Measurements from ENCODE around the gene MAFG. TPM values are rescaled to one million over a fixed set of nuclear protein-coding genes. Genes with fewer than 3 reads are reported as not detected.

Gene MAFG
- polyA plus RNA-seq, 12 donors: 11.0 to 17.4 (median 13.7) TPM; not detected in 1

DNA sequence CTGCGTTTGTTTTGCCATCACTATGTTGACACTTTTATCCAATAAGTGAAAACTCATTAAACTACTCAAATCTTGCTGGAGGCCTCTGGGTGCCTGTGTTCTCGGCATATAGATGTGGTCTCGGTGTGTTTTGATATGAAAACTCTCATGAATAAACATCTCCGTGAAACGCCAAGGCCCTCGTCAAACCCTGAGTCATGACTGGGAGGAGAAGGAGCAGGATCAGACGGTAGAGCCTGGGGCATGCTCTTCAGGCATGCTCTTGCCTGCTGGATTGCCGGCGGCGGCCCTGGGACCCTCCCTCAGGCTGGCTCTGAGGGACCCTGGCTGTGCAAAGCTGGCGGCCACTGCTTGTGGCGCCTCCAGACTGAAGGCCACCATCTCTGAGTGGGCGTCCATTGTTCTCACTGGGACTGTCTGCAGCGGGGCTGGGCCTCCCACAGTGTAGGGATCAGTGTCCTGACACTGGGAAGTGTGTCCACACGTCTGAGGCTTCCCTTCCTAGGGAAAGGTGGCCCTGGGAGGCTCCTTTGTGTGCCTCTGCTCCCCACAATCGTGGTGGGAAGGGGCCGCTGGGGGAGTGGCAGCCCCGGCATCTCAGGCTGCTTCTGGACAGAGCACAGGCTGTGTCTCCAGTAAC lies 27.2 kb downstream of the MAFG start:
- no peak for DNase-seq

DNA sequence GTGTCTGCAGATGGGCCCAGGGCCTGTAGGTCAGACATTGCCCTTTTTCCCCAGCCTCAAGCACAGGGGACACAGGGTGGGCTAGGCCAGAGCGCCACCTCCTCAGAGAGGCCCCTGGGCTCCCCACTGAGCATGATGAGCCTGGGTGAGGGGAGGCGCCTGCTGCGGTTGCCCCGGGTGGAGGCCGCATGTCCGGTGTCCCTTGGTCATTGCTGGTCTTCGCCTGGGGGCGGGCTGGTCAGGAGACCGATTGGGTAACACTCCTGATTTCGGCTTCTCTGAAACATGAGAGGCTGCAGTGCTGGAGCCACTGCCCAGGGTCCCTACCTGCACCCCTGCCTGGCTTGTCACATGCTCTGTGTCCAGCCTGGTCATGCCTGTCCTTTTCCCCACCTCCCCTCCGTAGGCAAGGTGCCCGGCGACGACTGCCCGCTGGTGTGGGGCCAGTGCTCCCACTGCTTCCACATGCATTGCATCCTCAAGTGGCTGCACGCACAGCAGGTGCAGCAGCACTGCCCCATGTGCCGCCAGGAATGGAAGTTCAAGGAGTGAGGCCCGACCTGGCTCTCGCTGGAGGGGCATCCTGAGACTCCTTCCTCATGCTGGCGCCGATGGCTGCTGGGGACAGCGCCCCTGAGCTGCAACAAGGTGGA lies 27.9 kb downstream of the MAFG start:
- DNase-seq: no peak

GRCh38 chr17:81898885-81899284 lies 28.6 kb downstream of the MAFG start:
- DNase-seq: no peak

DNA sequence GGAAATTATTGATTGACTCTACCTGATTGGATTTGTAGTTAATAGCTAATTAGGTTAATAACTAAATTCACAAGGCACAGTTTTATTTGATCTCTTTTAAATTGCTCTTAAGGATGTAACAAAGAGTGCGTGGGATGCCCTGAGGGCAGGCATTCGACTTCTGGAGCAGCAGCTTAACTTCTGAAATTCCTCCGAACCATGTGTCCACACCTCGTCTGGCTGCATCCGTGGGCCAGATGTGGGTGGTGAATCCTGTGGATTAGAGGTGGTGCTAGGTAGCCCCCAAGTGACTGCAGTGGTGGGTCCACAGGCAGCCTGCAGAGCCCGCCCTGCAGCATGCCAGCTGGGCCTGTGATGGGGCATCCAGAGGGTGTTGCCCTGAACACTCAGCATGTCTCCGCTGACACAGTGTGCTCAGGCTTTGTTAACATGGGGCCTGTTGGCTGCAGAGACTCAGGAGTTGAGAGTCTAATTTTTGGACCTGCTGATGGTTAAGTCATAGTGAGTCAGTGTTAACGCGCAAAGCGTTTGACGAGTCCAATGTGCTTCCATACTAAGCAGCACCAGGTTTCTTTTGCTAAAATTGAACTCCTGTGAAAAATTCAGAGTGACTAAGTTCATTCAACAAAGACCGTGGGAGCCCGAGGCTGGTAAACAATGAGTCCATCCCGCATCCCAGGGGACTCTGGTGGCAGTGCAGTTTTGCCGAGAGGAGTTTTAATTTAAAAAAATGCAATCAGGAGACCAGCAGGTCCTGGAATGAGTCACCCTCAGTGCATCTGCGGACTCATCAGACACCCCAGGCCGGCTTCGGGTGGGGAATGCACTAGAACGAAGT lies 29.3 kb downstream of the MAFG start:
- no peak for DNase-seq

- DNase-seq: no peak
These were observed 32.1 kb downstream of the MAFG start for GRCh38 chr17:81895400-81895799.

GRCh38 chr17:81891303-81891552 lies 36.3 kb downstream of the MAFG start:
- no peak for DNase-seq

DNA sequence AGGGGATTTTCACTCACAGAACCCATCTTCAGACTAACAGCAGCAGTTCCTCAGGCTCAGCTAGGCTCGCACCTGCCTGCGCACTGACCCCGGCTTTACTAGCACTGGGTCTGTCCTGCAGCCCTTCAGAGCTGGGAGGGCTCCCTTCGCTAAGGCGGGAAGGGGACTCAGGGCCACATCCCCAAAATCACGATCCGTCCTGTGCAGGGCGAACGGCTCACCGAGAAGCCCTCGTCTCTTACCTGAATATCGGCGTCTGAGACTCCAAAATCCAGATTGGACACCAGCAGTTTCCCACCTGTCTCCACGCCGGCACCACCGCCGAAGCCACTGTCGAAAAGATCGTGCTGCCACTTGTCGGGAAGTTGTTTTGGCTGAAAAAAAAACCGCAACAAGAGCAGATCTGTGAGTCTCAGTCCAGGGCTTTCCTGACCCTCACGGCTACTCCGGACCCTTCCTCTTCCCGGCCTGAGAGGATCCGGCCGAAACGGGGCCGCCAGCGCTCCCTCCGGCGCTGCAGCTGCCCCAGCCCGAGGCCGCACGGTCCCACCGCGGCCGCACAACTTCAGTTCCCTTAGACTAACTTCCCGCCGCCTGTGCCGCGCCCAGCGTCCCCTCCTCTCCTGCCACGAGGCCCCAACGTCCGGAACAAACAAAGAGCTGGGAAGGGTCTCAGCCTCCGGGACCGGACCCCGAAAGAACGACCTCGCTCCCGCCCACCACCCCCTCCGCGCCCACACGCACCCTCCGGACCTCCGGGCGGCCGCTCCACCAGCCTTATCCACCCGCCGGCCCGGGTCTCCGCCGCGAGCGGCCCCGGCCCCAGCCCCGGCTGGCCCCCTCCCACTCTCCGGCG lies 36.9 kb downstream of the MAFG start:
- no peak for DNase-seq

DNA sequence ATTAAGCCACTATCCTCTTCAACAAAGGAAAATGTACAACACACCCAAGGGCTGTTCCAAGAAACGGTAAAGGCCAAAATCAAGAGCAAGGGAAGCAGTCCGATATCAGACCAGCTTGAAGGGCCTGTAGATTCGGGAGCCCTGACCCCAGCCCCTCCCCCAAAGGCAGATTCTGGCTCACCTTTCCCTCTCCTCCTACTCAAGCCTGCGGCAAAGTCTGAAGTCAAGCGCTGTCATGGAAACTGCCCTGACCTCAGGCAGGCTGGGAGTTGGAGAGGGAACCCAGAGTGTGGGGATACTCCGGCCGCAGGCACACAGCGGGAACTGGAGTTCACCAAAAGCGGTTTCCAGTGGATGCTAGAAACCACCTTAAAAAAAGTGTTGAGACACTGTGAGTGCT lies 37.9 kb downstream of the MAFG start:
- DNase-seq: no peak

- DNase-seq: no peak
These were observed 38.4 kb downstream of the MAFG start for GRCh38 chr17:81888988-81889595.

DNA sequence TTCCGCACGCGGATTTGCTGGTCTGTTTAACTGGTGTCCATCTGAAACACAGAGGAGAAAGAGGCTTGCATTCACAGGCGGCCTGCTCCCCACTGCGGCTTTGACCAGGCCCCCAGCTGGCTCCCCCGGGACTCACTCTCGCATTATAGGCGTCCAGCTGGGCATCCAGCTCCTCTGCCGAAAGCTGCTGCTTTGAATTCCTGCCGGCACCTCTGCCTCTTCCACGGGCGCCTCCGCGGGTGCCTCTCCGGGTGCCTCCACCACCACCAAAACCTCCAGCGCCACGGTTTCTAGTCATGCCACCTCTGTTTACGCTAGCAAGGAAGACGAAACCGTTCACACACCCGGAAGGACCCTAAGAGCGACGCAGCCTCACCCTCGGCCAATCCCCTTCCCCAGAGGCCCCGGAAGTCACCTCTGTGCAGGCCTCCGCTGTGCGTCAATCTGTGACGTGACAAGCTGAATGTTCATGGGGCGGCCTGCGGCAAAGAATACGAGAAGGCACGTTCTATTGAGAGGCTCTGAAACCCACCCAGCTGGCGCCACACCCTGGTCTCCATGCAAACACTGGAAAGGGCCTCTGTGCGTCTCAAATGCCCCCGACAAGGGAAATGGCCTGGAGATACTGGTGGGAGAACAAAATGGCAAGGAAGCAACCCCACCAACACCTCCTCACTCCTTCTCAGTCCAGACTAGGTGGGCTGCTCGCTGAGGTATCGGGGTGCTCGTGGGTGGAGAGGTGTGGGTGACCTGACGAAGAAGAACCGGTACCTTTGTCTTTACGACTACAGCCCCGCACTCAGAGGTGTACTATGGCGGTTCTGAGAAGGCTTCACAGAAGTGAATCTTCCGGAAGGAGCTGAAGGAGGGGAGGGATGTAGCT lies 39.2 kb downstream of the MAFG start:
- DNase-seq: no peak

DNA sequence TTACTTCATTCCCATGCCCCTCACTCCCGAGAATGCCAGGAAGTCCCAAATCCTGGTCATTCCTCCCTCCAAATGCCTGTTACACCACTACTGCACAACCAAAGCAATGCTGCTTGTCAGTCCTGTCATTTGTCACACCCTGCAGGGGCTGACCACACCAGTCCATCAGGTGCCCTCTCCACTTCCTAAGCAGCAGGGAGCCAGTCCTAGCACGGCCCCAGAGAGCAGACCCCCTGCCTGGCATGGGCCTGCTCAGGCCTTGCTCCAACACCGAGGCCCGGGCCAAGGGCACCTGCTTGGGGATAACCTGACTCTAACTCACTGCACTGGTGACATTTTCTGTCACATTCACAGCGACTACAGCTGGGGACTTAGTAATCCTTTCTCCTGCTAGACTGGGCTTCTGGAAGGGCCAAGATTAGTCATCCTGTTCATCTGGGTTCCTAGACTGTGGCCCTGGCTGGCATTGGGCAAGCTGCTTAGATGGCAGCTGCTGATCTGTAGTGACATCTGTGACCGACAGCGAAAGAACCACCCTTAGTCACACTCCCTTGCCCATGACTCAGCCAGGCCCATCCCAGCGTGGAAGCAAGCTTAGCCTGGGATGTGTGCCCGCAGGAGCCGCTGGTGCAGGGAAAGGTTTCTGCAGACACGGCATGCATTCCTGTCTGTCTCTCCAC lies 41.5 kb downstream of the MAFG start:
- DNase-seq: no peak

- DNase-seq: no peak
These were observed 42.1 kb downstream of the MAFG start for GRCh38 chr17:81885454-81885853.

- no peak for DNase-seq
These were observed 42.6 kb downstream of the MAFG start for GRCh38 chr17:81884968-81885367.

- no peak for DNase-seq
These were observed 43.0 kb downstream of the MAFG start for GRCh38 chr17:81884520-81884919.

- DNase-seq: no peak
These were observed 48.4 kb downstream of the MAFG start for GRCh38 chr17:81879121-81879520.

DNA sequence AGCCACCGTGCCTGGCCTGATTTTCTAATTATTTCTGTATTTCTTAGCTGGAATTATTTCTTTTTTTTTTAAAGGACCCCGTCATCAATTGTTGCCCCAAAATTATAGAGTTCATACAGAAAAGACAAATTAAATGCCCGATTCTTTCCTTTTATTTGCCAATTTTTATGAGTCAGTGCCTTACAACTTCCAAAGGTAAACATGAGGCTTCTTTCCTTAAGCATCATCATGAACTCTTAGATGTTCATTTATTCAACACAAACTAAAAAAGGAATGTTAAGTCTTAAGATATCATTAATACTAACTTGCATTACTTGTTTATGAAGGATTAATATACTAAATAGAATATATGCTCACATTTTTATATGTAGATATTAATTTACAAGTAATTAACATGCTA lies 49.2 kb downstream of the MAFG start:
- DNase-seq: no peak

DNA sequence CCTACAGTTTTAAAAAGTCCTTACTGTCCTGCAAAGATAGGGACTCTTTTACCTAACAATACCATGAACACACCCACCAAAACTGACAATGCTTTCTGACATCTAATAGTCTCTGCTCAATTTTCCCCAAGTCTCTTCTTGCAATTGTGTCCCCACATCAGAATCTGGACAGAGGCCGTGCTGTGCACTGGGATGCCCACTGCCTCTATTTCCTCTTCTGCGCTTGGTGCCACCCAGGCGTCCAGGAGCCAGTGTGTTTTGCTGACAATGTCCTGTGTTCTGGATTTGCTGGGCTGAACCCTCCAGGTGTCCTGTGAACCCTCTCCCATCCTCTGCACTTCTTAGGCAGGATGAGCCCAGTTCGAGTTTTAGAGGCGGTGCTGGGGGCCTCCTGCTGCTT lies 50.0 kb downstream of the MAFG start:
- no peak for DNase-seq

DNA sequence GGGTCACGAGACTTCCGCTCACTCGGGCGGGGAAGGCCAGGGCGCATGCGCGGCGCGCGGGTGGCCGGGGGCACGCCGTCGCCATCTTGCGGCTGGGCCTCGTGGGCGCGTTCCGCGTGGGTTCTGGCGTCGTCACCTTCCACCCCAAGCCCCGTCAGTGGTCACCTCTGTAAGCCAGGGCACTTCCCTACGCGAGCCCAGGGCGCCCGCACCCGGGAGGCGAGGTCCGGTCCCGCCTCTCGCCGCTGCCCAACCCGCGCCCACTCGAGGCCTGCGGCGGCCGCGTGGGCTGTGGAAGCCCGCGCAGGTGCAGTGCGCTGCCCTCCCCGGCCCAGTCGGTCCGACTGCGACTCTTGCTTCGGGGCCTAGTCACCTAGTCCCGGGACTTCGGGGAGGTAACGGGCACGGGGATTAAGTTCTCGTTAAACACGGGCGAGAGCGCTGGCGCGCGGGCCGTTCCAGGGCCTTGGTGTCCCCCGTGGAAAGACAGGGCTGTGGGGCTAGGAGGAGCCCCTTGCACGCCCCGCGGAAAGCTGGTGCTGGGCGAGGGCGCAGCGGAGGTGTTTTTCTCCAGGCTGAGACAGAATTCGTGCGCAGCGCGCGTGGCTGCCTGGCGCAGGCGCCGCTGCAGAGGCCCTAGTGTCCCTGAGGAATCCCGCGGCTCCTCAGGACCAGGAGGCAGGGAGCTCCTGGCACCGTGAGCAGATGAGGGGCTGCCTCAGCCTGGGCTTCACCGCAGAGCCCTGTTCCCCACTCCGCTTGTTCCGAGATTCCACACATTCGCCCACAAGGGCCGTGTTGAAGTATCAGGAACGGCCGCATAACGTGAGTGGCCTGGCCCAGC lies 55.9 kb downstream of the MAFG start:
- DNase-seq: peak; percentile 92

DNA sequence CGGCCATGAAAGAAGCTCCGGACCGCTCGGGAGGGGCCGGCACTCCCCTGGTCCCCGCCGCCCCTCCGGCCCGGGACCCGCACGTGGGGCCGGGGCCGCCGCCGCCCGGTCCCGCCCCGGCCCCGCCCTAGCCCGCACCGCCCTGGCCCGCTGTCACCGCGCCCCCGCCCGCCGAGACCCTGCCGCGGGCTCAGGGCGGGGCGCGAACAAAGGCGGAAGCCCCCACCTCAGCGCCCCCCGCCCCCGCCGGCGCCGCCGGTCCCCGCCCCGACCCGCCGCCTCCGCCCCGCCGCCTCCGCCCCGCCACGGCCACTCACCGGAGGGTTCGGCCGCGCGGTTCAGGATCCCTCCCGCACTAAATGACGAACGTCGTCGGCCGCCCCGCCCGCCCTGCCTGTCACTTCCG lies 56.6 kb downstream of the MAFG start, which contains the start of gene ARHGDIA:
TSS of gene ARHGDIA (minus strand) at position 357 of the 406 bp plus-strand sequence. CDS start 1,407 bp downstream, outside the sequence.
- no peak for DNase-seq

Data from muscle of arm (tissue), 12 donors.